Fibroblast of skin of abdomen (primary cell): ENCODE results near the gene STX16.
"Not testable (repeated sequence)": the region's sequence is repeated elsewhere in the genome, so short reads cannot be mapped to it uniquely, and the experiment has no call there.

Source experiments
- DNase-seq: peaks from one replicate; pipeline ENCODE4 v3.0.0-alpha.2; 2013

STX16 gene

GRCh38 chr20:58636396-58636982 lies 14.6 kb upstream of the STX16 start:
- DNase-seq = no peak

DNA sequence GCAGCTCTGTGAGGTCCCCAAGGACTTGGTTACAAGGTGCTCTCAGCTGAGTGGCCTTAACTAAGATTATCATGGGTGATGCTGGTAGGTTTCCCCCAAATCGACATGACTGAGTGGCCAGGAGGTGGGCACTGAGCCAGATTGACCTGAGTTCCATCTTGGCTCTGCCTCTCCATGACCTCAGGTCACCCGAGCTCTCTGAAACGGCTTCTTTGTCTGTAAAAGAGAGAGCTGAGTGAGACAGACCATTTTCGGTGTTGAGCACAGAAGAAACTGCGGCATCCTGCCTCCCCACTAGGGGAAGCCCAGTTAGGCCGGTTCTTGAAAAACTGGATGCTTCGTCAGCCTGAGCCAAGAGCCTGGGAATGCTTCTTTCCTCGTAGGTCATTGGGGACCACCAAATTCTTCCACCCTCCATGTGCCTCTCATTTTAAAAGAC lies 14.1 kb upstream of the STX16 start:
- no peak for DNase-seq

DNA sequence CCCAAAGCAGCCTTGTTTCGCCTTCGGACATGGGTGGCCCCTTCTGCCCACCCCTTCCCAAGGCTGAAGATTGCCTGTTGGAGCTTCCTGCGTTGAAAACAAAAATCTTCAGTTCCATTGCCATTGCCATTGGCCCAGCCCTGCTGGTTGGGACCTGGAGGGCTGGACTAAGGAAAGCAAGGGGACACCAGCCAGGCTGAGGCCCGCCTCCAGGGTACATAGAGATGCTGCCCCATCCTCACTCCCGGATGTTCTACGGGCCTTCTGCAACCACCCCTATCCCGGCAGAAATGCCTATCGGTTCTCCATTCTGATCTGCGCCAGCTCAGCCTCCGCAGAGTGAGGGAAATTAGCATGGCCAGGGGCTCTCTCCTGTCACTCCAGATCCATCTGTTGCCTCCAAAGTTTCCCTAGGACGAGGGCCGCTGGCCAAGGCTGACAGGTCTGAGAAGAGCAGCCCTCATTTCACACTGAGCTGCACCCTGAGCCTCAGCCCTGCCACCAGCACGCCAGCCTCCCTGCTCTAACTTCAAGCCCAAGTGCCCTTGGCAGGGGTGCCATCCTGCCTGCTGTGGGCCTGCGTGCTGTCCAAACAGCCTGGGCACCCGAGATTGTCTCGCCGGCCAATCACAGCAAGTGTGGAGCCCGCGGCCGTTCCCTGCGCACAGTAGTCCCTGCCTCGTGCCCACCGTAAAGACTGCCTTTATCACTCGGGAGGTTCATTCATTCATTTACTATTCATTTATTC lies 13.4 kb upstream of the STX16 start:
- DNase-seq = no peak

DNA sequence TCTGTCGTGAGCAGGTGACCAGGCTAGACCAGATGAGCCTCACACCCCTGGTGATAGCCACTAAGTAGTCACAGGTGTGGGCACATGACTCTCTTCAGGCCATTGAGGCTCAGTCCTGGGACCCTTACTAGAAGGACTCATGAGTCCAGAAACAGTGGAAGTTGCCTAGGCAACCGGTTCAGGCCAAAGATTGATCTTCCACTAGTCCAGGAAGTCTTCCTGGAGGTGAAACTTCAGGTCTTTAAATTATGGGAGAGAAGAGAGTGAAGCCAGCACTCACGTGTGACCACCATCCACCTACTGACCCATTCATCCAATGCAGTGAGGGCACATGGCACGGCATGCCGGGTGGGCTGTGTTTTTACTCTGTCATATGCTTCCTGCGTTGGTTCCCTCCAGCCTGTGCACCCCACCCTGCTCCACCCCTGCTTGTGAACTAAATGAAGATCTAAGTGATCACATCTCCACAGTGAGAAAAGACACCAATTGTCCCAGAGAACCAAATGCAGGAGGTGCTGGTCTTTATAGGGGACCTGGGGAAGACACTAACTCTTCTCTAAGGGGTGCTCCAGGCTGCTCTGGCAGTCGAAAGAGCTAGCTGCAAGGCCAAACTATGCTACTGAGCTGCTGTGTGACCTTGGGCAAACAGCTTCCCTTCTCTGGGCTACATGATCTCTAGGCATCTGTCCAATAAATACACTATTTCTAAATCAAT lies 12.5 kb upstream of the STX16 start:
- no peak for DNase-seq

DNA sequence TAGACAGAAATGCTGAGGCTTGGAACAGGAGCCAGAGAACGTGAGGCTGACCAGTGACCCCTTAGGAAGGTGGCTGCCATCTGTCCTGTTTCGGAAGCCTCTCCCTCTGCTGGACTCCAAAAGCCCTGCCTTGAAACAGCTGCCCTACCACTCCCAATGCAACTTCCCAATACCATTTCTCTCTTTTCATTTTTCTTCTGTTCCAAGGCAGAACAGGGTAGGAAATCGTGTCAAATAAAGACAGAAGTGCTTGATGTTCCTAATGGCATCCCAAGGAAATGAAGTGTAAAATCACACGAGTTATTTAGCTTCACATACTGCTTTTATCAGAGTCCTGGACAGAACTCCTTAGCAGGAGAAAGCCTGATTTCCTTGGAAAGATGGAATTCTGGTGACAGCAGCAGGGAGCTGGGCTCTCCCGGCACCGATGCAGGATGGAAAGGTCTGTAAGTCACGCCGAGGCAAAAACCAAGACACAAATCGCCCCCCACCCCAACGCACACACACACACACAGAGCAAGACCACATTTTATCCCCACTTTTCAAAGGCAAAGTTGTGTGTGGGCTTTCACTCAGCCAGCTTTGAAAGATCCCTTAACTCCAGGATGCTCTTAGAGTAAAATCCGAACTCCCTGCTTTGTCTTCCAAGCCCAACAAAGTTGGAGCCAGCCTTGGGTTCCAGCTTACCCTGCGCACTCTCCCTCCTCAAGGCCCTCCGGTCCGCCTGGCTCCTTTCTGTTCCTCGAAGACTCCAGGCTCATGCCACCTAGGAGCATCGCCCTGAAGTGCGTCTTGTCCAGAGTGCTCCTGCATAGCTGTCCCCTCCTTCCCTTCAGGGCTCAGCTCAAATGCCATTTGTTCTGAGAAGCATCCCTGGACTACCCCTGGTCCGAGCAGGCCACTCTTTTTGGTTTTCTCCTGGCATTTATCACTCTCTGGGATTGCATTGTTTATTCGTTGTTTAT lies 11.6 kb upstream of the STX16 start:
- no peak for DNase-seq

- peak; percentile 77 for DNase-seq
These were observed 10.6 kb upstream of the STX16 start for GRCh38 chr20:58640446-58640845.

GRCh38 chr20:58642441-58642840 lies 8.6 kb upstream of the STX16 start:
- no peak for DNase-seq

DNA sequence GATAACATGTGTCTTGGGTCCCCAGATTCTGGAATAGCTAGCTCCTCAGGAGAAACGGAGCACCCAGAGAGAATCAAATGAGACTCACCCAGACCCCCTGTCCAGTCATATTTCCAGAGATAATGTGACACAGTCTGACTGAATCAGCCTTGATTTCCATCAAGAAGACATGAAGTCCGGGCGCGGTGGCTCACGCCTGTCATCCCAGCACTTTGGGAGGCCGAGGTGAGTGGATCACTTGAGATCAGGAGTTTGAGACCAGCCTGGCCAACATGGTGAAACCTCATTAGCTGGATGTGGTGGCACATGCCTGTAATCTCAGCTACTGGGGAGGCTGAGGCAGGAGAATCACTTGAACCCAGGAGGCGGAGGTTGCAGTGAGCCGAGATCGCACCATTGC lies 8.2 kb upstream of the STX16 start:
- DNase-seq = not testable (repeated sequence)

DNA sequence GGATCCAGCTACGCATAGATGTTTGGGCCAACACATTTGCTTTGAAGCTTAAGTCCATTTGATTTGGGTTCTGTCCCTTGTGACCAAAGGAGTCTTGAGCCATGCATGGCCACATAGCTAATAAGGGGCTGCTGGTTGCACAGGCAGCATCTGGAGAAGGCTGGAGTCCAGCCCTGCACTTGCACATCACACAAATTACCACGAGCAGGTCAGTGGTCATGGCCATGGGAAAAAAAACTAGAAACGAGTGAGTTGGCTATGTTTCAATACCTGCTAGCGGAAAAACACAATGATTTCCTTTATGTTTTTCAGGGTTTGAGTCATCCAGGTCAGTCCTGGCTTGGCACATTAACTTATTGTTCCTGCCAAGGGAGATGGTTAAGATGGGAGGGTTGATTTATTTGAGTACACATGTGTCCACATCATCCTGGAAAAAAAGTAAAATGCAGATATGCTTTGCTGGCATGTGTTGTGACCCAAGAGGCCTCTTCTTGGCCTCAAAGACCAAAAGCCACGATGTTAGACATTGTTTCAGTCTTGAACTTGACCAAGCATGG lies 5.6 kb upstream of the STX16 start:
- DNase-seq = peak; percentile 48

- DNase-seq = no peak
These were observed 4.8 kb upstream of the STX16 start for GRCh38 chr20:58646257-58646656.

DNA sequence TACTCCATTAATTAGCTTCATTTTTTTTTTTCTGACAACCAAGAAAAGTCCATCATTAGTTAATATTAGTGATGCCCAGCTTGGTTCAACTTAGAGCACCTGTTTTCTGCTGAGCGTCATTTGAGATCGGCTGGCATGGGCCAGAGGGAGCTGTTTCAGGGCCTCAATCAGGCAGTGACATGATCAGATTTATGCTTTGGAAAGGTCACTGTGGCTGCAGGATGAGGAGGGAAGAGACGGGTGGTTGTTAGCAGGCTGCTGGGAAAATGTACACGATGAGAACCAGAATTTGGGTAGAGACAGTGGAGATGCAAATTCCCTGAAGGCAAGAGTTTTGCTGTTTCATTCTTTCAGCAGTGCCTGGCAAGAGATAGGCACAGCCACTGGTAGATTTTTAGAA lies 4.4 kb upstream of the STX16 start:
- no peak for DNase-seq

- no peak for DNase-seq
These were observed 3.8 kb upstream of the STX16 start for GRCh38 chr20:58647162-58647795.

DNA sequence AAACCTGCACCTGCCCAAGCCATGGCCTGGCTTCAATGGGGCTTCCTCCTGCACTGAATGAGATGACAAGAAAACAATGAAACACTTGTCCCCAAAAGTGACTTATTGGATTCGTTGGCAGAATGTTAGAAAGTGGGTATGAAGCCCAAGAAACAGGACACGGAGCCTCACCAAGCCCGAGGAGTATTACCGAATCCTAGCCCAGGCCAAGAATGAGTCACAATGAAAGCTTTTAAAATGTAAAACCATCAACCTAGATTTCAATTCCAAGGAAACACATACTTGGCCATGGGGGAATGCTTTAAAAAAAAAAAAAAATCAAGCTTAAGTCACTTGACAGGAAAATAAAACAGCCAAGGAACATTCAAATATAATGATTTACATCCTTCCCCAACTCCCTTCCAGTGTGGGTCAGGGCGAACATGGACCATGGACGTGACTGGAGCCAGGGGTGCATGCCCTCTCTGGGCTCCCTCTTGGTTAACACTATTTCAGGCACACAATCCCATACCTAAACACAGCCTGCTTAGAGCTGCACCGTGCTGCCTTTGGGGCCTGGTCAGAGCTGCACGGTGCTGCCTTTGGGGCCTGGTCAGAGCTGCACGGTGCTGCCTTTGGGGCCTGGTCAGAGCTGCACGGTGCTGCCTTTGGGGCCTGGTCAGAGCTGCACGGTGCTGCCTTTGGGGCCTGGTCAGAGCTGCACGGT lies 3.1 kb upstream of the STX16 start:
- DNase-seq = peak; percentile 72

DNA sequence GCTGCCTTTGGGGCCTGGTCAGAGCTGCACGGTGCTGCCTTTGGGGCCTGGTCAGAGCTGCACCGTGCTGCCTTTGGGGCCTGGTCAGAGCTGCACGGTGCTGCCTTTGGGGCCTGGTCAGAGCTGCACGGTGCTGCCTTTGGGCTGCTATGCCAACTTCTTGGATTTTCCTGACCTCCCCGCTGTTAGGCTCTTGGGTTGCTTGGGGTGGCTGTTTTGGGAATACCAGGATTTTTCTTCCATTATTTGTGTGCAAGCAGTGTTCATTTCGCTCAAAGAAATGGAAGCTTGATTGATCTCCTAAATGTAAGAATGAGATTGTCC lies 2.6 kb upstream of the STX16 start:
- DNase-seq = not testable (repeated sequence)

DNA sequence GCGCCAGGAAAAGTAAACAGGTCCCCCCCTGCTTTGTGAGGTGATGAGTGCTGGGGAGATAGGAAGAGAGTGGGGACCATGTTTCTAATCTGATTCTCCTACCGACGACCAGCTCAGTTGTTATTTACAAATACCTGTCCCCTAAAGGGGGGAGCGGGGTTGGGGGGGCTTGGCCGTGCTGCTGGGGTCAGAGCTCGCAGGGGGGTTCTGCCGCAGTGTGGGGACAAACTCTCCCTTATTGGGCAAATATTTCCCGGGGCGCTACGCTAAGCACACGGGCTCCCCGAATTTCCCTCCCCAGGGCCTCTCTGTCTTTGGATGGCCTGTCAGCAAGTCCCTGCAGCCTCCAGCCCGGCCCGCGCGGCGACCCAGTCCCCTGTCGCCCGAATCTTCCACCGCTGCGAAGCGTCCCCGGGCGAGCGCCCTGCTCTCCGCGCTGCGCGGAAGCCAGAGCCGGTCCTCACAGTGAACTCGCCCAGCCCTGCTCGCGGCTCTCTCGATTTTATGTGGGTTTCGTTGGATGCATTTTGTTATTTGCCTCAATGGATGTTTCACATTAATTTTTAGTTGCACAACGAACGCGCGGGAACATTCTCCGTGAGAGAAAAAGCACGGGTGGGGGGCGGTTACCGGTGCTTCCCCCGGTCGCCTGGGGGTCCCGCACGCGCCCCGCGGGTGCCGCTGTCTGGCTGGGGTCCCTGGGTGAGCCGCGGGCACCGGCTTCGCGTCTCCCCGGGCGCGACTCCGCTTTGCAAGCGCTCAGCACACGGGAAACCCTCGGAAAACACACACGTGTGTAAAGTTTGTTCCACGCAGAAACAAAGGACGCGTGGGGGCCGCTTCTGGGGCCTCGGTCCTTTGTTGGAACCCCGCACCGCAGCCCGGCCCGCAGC lies 1.5 kb upstream of the STX16 start:
- DNase-seq = no peak

DNA sequence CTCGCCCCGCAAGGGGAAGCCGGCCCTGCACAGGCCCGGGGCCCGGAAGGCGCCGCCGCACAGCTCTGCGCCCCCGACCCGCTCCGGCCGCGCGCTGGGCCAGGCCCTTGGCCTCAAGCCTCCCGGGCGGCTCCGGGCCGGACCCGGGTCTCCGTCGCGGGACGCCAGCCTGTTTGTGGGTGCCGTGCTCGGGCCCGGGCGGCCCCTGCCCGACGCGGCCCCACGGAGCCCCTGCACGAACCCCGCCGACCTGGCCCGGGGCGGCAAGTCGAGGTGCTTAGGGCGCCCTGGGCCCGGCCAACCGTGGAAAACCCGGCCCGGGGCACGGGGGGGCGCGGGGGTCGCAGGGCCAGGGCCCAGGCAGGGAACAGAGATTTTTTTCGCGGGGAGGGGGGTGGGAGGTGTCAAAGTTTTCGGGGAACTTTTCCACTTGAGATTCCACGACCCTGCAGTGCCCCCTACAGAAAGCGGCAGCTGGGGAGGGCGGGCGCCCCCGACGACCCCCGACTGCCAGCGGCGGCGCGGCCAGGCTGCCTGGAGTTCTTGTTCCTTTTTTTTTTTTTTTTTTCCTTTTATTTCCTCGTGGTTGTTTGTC lies 805 bp upstream of the STX16 start:
- no peak for DNase-seq

DNA sequence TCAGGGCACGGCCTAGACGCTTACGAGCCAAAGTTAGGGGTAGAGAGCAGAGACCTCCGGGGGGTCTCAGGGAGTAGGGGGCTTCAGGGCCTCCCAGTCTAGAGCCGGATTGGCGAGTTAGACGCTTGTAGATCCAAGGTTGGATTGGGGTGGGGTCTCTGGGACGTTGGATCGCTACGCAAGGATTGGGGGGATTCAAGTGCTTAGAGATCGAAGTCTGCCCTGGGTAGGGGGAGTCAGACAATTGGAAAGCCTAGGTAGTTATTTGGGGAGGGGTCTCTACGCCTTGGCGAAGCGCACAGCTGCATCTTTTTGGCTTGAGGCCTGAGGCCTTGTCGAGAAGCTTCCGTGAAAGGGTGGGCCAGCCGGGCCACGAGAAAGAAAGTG lies 469 bp downstream of the STX16 start:
- DNase-seq = no peak

DNA sequence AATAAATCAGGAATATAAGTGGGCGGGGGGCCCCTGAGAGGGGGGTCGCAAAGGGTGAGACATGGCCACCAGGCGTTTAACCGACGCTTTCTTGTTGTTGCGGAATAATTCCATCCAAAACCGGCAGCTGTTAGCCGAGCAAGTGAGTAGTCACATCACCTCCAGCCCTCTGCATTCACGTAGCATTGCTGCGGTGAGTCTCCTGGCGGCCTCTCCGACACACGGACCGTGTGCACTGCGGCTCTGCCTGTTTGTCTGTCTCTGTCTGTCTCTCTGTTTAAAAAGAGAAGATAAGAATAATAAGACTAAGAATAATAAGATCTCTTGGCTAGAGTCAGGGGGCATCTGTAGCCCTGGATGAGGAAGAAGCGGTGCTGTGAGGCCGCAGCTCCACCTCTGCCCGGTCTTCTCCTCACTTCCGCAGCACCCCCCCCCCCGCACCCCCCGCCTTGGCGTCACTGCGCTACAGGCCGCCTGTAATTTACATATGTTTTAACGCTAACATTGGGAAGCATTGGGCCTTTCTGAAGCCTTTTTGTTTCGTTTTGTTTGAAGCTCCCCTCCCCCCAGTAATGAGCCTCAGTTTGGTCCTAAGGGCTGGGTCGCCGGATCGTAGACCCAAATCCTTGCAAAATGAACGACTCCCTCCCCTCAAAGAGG lies 993 bp downstream of the STX16 start:
- peak; percentile 66 for DNase-seq

GRCh38 chr20:58652606-58653294 lies 1.7 kb downstream of the STX16 start:
- no peak for DNase-seq
